Mucosa of rectum (tissue), 2 donors: ENCODE data around the gene CDH11.

Experiments
- H3K27ac ChIP-seq, 2 donors: one replicate each; pipeline ENCODE4 v1.7.0; 2013; ENCODE audit warnings: inconsistent platforms in 2 of 2, low read depth in 2 of 2, low read length in 2 of 2
- H3K27me3 ChIP-seq, 2 donors: one replicate each; pipeline ENCODE4 v1.7.0; 2013; ENCODE audit warnings: low read length in 2 of 2; ENCODE audit not compliant: control insufficient read depth in 2 of 2, insufficient read depth in 2 of 2
- H3K36me3 ChIP-seq, 2 donors: one replicate each; pipeline ENCODE4 v1.7.0; 2013; ENCODE audit warnings: low read length in 2 of 2; ENCODE audit not compliant: control insufficient read depth in 2 of 2, insufficient read depth in 2 of 2
- H3K4me1 ChIP-seq, 2 donors: one replicate each; pipeline ENCODE4 v1.7.0; 2013; ENCODE audit warnings: low read length in 2 of 2, mild to moderate bottlenecking in 1 of 2; ENCODE audit not compliant: control insufficient read depth in 2 of 2, insufficient read depth in 2 of 2
- H3K4me3 ChIP-seq, 2 donors: one replicate each; pipeline ENCODE4 v1.7.0; 2013; ENCODE audit warnings: low read length in 2 of 2
- H3K9ac ChIP-seq, 2 donors: one replicate each; pipeline ENCODE4 v1.7.0; 2013; ENCODE audit warnings: low read length in 2 of 2, low read depth in 1 of 2, mild to moderate bottlenecking in 1 of 2
- H3K9me3 ChIP-seq, 2 donors: one replicate each; pipeline ENCODE4 v1.7.0; 2013; ENCODE audit warnings: low read length in 2 of 2; ENCODE audit not compliant: control insufficient read depth in 2 of 2
- donor health status: healthy.
- donor health status: Normal muscosa, but diverticular disease.

Gene CDH11

DNA sequence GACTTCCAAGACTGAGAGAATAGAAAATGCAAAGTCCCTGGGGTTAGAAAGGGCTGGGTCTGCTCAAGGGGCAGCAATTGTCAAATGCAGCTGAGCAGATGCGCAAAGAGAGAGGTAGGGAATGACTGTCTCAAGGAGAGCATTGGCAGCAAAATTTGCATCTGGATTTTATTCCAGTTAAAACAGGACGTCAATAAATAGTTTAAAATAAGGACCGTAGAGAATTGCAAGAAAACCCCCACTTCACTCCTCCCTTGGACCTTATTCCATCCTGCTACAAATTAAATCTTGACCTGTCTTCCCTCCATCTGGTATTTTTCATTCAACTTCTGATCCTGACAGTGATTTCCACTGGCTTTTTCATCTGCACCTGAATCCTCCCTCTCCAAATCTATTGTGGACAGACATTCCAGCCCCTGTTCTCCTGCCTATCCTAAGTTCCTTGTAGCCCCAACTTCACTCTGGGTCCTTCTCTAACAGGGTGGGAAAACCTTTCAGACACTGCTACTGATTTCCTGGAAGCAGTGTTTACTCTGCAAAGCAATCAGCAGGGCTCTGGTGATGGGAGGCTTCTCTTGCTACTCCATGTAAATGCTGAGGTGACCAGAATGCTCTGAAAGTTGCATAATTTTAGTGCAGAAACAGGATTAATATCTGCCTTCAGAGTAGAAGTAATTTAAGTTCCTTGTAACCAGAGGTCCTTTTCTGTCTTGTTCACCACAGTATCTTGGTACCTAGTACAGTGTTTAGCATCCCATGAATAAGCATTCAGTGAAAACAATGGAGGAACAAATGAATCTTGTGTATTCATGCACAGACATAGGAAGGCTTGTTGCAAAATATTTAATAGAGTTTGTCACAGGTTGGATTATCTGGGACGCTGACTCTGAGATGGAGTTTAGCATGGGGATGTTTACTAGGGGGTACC is 79.2 kb downstream of the CDH11 start:
- H3K4me3 ChIP-seq, result no peak overlapping the region
- H3K9me3 ChIP-seq, result no peaks in the 10 kb centered on the region
- H3K27me3 ChIP-seq, result no peaks in the 10 kb centered on the region
- no peaks in the 10 kb centered on the region for H3K36me3 ChIP-seq
- no peak overlapping the region for H3K9ac ChIP-seq
- H3K27ac ChIP-seq, result no peak overlapping the region
- H3K4me1 ChIP-seq, result no peaks in the 10 kb centered on the region

DNA sequence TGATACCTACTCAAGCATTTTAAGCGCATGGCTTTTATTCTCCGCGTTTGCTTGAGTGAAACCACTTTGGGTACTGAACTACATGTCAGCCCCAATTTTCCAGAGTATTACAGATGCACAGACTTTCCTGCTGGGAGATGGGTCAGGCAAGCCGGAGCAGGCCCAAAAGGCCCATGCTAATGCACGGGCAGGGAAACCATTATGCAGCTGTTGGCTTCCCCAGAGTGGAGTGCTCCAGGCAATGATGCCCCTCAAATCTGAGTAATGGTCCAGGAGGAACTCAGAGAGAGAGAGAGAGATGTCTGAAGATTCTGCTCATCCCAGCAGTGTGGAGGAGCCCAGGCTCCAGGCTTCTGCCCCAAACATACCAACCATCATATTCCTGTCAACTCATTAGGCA is 80.2 kb downstream of the CDH11 start:
- Histone ChIP-seq H3K4me3 (no peak overlapping the region), H3K27me3 (no peaks in the 10 kb centered on the region), H3K4me1 (no peaks in the 10 kb centered on the region), H3K9ac (no peak overlapping the region), H3K27ac (no peak overlapping the region), H3K9me3 (no peaks in the 10 kb centered on the region), H3K36me3 (no peaks in the 10 kb centered on the region)

- no peaks in the 10 kb centered on the region for H3K36me3 ChIP-seq
These were observed 83.8 kb downstream of the CDH11 start for GRCh38 chr16:65038100-65038499.

GRCh38 chr16:65037556-65037955 is 84.3 kb downstream of the CDH11 start:
- Histone ChIP-seq H3K4me1 (no peaks in the 10 kb centered on the region), H3K27ac (no peak overlapping the region), H3K9ac (no peak overlapping the region), H3K27me3 (no peaks in the 10 kb centered on the region), H3K9me3 (no peaks in the 10 kb centered on the region), H3K4me3 (no peak overlapping the region), H3K36me3 (no peaks in the 10 kb centered on the region)

More at GRCh38 chr16:65038100-65038499, 83.8 kb downstream of the CDH11 start:
- Histone ChIP-seq H3K27me3 (no peaks in the 10 kb centered on the region), H3K9me3 (no peaks in the 10 kb centered on the region), H3K27ac (no peak overlapping the region), H3K9ac (no peak overlapping the region), H3K4me3 (no peak overlapping the region), H3K4me1 (no peaks in the 10 kb centered on the region)

GRCh38 chr16:65034915-65035314 is 86.9 kb downstream of the CDH11 start:
- Histone ChIP-seq H3K4me3 (no peak overlapping the region), H3K4me1 (no peaks in the 10 kb centered on the region), H3K9ac (no peak overlapping the region), H3K27ac (no peak overlapping the region), H3K9me3 (no peaks in the 10 kb centered on the region), H3K36me3 (no peaks in the 10 kb centered on the region), H3K27me3 (no peaks in the 10 kb centered on the region)

GRCh38 chr16:65032387-65032786 is 89.5 kb downstream of the CDH11 start:
- Histone ChIP-seq H3K4me3 (no peak overlapping the region), H3K9ac (no peak overlapping the region), H3K27me3 (no peaks in the 10 kb centered on the region)

GRCh38 chr16:65024767-65025178 is 97.1 kb downstream of the CDH11 start:
- Histone ChIP-seq H3K36me3 (no peaks in the 10 kb centered on the region), H3K9me3 (no peaks in the 10 kb centered on the region), H3K4me1 (no peaks in the 10 kb centered on the region), H3K27me3 (no peaks in the 10 kb centered on the region), H3K27ac (no peak overlapping the region), H3K9ac (no peak overlapping the region), H3K4me3 (no peak overlapping the region)

More at GRCh38 chr16:65032387-65032786, 89.5 kb downstream of the CDH11 start:
- no peaks in the 10 kb centered on the region for H3K4me1 ChIP-seq
- H3K27ac ChIP-seq, result no peak overlapping the region
- H3K36me3 ChIP-seq, result no peaks in the 10 kb centered on the region
- H3K9me3 ChIP-seq, result no peaks in the 10 kb centered on the region

- no peaks in the 10 kb centered on the region for H3K27me3 ChIP-seq
- H3K36me3 ChIP-seq, result no peaks in the 10 kb centered on the region
- H3K27ac ChIP-seq, result no peak overlapping the region
- H3K9me3 ChIP-seq, result no peaks in the 10 kb centered on the region
- no peak overlapping the region for H3K9ac ChIP-seq
- no peaks in the 10 kb centered on the region for H3K4me1 ChIP-seq
- H3K4me3 ChIP-seq, result no peak overlapping the region
These were observed 98.1 kb downstream of the CDH11 start for GRCh38 chr16:65023802-65024201.

DNA sequence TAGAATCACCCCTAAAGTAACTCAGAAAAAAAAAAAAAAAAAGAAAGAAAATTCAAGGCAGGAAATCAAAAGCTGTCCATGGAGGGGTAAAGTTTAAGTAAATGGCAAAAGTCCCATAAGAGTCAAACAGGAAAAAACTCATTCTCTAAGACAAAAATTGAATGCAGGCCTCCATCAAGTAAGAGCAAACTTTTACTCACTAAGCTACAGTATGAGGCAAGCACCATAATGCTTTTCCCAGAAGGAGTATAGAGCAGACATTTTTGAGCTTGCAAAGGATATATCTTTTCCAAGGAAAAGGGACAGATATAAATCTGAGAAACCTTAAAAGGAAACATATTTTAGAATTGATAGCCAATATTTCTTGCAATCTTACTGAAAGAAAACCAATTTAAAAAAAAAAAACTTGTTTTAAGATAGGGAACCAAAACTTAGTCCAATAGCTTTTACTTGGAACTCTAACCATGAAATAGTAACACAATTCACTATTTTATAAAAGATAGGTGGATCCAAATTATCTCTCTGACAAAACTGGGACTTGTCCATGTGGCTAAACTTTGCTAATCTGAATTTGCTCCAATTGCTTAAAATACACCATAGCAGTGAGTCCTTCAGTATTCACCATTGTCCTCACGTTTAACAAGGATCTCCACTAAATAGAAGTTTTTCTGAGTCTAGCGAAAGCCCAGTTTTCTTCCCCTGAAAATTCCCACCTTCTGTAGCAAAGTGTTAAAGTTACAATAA is 99.8 kb downstream of the CDH11 start:
- no peak overlapping the region for H3K27ac ChIP-seq
- H3K4me3 ChIP-seq, result no peak overlapping the region
- H3K36me3 ChIP-seq, result no peaks in the 10 kb centered on the region
- H3K4me1 ChIP-seq, result no peaks in the 10 kb centered on the region
- no peaks in the 10 kb centered on the region for H3K9me3 ChIP-seq
- no peak overlapping the region for H3K9ac ChIP-seq
- H3K27me3 ChIP-seq, result no peaks in the 10 kb centered on the region

DNA sequence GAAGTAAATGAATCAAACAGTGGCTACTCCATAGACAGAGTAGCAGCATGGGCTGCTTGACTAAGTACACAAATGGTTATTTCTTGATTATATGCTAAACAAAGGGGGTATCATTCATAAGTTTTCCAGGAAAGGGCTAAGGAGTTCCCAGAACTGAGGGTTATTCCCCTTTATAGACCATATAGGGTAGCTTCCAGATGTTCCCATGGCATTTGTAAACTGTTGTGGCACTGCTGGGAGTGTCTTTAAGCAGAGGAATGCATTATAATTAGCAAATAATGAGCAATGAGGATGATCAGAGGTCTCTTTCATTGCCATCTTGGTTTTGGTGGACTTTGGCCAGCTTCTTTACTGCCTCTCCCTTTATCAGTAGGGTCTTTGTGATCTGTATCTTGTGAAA is 105.1 kb downstream of the CDH11 start:
- no peaks in the 10 kb centered on the region for H3K27me3 ChIP-seq
- H3K36me3 ChIP-seq, result no peaks in the 10 kb centered on the region
- H3K4me3 ChIP-seq, result no peak overlapping the region
- no peak overlapping the region for H3K27ac ChIP-seq
- no peak overlapping the region for H3K9ac ChIP-seq
- H3K9me3 ChIP-seq, result no peaks in the 10 kb centered on the region
- H3K4me1 ChIP-seq, result no peaks in the 10 kb centered on the region
